ENCODE data around the gene SUSD4. TPM values are rescaled to one million over a fixed set of nuclear protein-coding genes. Genes with fewer than 3 reads are reported as not detected.

SUSD4 gene
- total and polyA plus RNA-seq, 2 of the 8 experiments (the other 6 are each of a cell fraction or from before 2014, with no cell fraction given), result 3.9 to 5.2 TPM

GRCh38 chr1:223364685-223365382, 858 bp upstream of the SUSD4 start (continued):
- TF ChIP-seq, protein P1, sequence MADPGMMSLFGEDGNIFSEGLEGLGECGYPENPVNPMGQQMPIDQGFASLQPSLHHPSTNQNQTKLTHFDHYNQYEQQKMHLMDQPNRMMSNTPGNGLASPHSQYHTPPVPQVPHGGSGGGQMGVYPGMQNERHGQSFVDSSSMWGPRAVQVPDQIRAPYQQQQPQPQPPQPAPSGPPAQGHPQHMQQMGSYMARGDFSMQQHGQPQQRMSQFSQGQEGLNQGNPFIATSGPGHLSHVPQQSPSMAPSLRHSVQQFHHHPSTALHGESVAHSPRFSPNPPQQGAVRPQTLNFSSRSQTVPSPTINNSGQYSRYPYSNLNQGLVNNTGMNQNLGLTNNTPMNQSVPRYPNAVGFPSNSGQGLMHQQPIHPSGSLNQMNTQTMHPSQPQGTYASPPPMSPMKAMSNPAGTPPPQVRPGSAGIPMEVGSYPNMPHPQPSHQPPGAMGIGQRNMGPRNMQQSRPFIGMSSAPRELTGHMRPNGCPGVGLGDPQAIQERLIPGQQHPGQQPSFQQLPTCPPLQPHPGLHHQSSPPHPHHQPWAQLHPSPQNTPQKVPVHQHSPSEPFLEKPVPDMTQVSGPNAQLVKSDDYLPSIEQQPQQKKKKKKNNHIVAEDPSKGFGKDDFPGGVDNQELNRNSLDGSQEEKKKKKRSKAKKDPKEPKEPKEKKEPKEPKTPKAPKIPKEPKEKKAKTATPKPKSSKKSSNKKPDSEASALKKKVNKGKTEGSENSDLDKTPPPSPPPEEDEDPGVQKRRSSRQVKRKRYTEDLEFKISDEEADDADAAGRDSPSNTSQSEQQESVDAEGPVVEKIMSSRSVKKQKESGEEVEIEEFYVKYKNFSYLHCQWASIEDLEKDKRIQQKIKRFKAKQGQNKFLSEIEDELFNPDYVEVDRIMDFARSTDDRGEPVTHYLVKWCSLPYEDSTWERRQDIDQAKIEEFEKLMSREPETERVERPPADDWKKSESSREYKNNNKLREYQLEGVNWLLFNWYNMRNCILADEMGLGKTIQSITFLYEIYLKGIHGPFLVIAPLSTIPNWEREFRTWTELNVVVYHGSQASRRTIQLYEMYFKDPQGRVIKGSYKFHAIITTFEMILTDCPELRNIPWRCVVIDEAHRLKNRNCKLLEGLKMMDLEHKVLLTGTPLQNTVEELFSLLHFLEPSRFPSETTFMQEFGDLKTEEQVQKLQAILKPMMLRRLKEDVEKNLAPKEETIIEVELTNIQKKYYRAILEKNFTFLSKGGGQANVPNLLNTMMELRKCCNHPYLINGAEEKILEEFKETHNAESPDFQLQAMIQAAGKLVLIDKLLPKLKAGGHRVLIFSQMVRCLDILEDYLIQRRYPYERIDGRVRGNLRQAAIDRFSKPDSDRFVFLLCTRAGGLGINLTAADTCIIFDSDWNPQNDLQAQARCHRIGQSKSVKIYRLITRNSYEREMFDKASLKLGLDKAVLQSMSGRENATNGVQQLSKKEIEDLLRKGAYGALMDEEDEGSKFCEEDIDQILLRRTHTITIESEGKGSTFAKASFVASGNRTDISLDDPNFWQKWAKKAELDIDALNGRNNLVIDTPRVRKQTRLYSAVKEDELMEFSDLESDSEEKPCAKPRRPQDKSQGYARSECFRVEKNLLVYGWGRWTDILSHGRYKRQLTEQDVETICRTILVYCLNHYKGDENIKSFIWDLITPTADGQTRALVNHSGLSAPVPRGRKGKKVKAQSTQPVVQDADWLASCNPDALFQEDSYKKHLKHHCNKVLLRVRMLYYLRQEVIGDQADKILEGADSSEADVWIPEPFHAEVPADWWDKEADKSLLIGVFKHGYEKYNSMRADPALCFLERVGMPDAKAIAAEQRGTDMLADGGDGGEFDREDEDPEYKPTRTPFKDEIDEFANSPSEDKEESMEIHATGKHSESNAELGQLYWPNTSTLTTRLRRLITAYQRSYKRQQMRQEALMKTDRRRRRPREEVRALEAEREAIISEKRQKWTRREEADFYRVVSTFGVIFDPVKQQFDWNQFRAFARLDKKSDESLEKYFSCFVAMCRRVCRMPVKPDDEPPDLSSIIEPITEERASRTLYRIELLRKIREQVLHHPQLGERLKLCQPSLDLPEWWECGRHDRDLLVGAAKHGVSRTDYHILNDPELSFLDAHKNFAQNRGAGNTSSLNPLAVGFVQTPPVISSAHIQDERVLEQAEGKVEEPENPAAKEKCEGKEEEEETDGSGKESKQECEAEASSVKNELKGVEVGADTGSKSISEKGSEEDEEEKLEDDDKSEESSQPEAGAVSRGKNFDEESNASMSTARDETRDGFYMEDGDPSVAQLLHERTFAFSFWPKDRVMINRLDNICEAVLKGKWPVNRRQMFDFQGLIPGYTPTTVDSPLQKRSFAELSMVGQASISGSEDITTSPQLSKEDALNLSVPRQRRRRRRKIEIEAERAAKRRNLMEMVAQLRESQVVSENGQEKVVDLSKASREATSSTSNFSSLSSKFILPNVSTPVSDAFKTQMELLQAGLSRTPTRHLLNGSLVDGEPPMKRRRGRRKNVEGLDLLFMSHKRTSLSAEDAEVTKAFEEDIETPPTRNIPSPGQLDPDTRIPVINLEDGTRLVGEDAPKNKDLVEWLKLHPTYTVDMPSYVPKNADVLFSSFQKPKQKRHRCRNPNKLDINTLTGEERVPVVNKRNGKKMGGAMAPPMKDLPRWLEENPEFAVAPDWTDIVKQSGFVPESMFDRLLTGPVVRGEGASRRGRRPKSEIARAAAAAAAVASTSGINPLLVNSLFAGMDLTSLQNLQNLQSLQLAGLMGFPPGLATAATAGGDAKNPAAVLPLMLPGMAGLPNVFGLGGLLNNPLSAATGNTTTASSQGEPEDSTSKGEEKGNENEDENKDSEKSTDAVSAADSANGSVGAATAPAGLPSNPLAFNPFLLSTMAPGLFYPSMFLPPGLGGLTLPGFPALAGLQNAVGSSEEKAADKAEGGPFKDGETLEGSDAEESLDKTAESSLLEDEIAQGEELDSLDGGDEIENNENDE (IDR thresholded peaks at IDR 0.05; ENCODE audit: insufficient replicate concordance, low read length), result no peak
- TF ChIP-seq ZNF274 (IDR thresholded peaks at IDR 0.05; ENCODE audit: borderline replicate concordance, extremely low read depth, low read length) (no peak), RBBP5 (IDR thresholded peaks at IDR 0.05; ENCODE audit: borderline replicate concordance, low read depth, low read length) (no peak), SUZ12 (IDR thresholded peaks at IDR 0.05; ENCODE audit: low read length) (peak; percentile 1; the same call in 1 of the 2 replicates), SP4 (IDR thresholded peaks at IDR 0.05; ENCODE audit: low read length) (no peak), NANOG (IDR thresholded peaks at IDR 0.05; ENCODE audit: insufficient read depth, low read depth, low read length, poor library complexity, severe bottlenecking) (no peak), CHD2 (IDR thresholded peaks at IDR 0.05; ENCODE audit: low read length) (no peak)
- TF ChIP-seq, protein P2, sequence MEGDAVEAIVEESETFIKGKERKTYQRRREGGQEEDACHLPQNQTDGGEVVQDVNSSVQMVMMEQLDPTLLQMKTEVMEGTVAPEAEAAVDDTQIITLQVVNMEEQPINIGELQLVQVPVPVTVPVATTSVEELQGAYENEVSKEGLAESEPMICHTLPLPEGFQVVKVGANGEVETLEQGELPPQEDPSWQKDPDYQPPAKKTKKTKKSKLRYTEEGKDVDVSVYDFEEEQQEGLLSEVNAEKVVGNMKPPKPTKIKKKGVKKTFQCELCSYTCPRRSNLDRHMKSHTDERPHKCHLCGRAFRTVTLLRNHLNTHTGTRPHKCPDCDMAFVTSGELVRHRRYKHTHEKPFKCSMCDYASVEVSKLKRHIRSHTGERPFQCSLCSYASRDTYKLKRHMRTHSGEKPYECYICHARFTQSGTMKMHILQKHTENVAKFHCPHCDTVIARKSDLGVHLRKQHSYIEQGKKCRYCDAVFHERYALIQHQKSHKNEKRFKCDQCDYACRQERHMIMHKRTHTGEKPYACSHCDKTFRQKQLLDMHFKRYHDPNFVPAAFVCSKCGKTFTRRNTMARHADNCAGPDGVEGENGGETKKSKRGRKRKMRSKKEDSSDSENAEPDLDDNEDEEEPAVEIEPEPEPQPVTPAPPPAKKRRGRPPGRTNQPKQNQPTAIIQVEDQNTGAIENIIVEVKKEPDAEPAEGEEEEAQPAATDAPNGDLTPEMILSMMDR (IDR thresholded peaks at IDR 0.05; ENCODE audit: control extremely low read depth in 1 of 3, insufficient read depth in 1 of 3, low read depth in 1 of 3, low read length in 3 of 3), result no peak

All from H1 (cell line).